Stomach (tissue), 4 donors: Measurements from ENCODE around the gene ZNF70.

Experiments used
- EP300 ChIP-seq: sonication (generic); formaldehyde crosslinking; IDR thresholded peaks from one replicate; pipeline ENCODE4 v1.6.1; 2017; ENCODE audit warnings: antibody characterized with exemption
- POLR2A ChIP-seq, 4 donors: fragments of 450-650 bp; IDR thresholded peaks; one replicate each; pipeline ENCODE4 v1.6.1; 2016; ENCODE audit warnings: antibody characterized with exemption in 4 of 4, control low read depth in 2 of 4, mild to moderate bottlenecking in 1 of 4, moderate library complexity in 1 of 4
- POLR2AphosphoS5 ChIP-seq, 3 donors: sonication (generic); formaldehyde crosslinking; IDR thresholded peaks; one replicate each; pipeline ENCODE4 v1.6.1; 2016; ENCODE audit warnings: antibody characterized with exemption in 3 of 3
- TF ChIP-seq, protein P1 (sequence below), 7 experiments: fragments of 450-650 bp in 4 of 7; fragments of 200-600 bp in 3 of 7; sonication (generic) in 3 of 7; IDR thresholded peaks; one replicate each; pipeline ENCODE4 v1.5.1; 2016 to 2019; ENCODE audit warnings: antibody characterized with exemption in 7 of 7, control low read depth in 2 of 7, mild to moderate bottlenecking in 1 of 7

DNA sequence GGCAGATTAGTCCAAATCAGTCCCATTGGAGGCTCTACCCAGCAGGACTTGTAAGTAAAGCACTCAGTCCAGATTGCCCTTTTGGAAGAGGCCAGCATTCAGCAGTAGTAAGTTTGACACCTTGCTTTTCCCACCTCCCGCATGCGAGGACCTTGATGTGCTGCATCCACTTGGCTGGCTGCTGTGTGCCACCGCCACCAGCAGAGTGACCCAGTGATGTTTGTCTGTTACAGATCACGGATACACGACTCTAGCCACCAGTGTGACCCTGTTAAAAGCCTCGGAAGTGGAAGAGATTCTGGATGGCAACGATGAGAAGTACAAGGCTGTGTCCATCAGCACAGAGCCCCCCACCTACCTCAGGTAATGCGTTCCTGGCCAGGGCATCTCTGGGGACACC, 42.4 kb upstream of the ZNF70 start:
- TF ChIP-seq, protein P1, sequence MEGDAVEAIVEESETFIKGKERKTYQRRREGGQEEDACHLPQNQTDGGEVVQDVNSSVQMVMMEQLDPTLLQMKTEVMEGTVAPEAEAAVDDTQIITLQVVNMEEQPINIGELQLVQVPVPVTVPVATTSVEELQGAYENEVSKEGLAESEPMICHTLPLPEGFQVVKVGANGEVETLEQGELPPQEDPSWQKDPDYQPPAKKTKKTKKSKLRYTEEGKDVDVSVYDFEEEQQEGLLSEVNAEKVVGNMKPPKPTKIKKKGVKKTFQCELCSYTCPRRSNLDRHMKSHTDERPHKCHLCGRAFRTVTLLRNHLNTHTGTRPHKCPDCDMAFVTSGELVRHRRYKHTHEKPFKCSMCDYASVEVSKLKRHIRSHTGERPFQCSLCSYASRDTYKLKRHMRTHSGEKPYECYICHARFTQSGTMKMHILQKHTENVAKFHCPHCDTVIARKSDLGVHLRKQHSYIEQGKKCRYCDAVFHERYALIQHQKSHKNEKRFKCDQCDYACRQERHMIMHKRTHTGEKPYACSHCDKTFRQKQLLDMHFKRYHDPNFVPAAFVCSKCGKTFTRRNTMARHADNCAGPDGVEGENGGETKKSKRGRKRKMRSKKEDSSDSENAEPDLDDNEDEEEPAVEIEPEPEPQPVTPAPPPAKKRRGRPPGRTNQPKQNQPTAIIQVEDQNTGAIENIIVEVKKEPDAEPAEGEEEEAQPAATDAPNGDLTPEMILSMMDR (IDR thresholded peaks at IDR 0.05): no peak
- TF ChIP-seq POLR2A (IDR thresholded peaks at IDR 0.05) (no peak), POLR2AphosphoS5 (IDR thresholded peaks at IDR 0.05) (no peak), EP300 (no peak)
